HG03045 (cell line): Measurements from ENCODE around the gene MANF.
A peak's percentile ranks its signal among the peaks of the same experiment; 100 is the strongest.
"Not testable (repeated sequence)": the region's sequence is repeated elsewhere in the genome, so short reads cannot be mapped to it uniquely, and the experiment has no call there.

Experiments
- ATAC-seq: cut with Tn5 transposase; IDR thresholded peaks from one replicate; pipeline ENCODE4 v1.9.1; 2021; ENCODE audit warnings: mild to moderate bottlenecking, moderate library complexity; ENCODE audit not compliant: unreplicated experiment

Gene MANF

GRCh38 chr3:51384726-51385473 is at the start of gene MANF:
Gene MANF (plus strand): TSS chr3:51385291. CDS start chr3:51385343, 52 bp downstream.
- ATAC-seq: peak; percentile 95

DNA sequence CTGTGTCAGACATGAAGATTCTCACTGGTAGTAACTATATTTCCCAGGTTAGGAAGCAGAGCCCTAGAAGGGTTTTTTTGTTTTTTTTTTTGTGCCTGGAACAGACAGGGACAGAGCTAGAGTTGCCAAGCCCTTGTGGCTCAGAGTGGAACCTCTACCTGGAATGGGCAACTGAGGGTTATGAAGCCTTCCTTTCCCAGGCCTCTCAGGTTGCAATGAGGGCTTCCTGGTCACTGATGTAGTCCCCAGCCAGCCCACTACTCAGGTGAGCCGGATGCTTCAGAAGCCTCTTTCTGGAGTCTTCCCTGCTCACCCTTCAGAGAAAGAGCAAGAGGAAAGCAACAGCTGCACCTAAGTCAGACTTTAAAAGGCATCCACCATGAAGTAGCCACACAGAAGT is 48.8 kb upstream of the MANF start:
- no peak for ATAC-seq

DNA sequence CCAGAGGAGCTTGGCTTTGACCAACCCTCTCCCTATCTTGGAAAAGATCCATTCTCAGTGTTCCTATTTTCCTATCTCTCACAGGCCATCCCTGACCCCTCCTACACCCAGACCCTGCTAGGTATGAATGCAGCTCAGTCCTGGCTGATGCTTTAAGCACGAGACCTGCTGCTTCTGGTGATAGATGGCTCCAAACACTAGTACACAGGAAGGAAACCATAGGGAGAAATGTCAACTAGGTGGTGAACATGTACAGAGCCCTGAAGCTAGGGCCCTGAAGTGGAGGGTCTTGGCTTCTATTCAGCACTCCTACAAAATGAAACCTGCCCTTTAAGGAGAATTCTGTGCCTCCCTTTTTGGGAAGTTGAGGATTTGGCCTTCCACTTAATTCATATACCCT is 47.4 kb upstream of the MANF start:
- no peak for ATAC-seq

DNA sequence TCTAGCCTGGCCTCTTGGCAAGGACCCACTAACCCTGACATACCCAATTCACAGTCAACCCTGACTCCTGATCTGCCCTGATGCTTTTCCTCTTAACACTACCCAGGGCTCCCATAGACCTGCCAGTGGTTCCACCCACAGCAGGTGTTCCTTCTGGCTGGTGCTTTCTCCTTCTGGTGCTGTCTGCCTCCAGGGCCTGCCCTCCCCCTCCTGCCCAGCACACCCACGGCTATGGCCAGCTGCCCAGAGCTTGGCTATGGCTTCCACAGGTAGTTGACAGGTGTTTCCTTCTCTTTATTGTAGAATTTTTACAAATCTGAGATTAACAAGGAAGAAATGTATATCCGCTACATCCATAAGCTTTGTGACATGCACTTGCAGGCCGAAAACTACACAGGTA is 46.5 kb upstream of the MANF start:
- no peak for ATAC-seq

GRCh38 chr3:51340013-51340829 is 44.9 kb upstream of the MANF start:
- ATAC-seq: no peak

DNA sequence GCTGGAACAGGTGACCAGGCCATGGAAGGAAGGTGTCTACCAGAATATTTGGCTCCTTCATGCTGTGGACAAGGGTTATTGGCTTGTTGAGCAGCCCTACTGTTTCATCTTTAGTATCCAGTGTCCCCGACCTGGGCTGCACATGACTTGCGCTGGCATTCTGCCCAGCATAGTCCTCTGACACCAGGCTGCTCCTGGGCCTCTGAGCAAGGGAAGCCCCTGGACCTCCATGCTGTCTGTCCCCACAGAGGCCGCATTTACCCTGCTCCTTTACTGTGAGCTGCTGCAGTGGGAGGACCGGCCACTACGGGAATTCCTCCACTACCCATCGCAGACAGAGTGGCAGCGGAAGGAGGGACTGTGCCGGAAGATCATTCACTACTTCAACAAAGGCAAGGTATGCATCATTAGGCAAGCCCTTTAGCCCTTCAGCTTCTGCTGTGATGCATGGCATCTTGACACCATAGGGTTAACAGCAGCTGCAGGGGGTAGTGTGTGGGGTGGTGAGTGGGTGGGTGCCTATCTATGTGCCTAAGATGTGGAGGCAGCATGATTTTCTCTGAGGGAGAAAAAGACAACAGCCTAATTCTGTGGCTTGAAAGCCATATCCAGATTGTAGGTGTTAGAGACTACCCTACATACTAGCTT is 44.0 kb upstream of the MANF start:
- ATAC-seq: no peak

DNA sequence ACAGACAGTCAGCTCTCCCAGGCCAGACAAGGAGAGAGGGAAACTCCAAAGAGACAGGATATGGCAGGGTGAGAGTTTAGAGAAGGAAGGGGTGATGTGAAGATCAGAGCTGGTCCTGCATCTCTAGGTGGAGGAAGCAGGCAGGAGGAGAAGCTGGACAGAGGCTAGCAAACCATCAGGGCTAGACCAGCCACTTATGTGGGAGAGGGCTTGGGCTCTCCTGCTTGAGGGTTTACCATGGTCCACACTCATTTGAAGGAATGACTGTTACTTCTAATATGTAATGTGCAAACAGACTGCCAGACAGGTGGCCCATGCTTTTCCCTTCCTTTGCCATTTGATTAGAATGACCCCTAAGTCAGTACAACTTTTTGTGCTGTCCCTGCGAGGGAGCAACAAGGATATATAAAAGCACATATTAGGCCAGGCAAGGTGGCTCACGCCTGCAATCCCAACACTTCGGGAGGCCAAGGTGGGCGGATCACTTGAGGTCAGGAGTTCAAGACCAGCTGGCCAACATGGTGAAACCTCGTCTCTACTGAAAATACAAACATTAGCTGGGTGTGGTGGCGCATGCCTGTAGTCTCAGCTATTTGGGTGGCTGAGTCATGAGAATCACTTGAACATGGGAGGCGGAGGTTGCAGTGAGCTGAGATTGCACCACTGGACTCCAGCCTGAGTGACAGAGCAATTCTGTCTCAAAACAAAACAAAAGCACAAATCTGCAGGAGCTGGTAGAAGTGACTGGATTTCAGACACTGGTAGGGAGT is 41.0 kb upstream of the MANF start:
- ATAC-seq: no peak

GRCh38 chr3:51350751-51351150 is 34.3 kb upstream of the MANF start:
- no peak for ATAC-seq

DNA sequence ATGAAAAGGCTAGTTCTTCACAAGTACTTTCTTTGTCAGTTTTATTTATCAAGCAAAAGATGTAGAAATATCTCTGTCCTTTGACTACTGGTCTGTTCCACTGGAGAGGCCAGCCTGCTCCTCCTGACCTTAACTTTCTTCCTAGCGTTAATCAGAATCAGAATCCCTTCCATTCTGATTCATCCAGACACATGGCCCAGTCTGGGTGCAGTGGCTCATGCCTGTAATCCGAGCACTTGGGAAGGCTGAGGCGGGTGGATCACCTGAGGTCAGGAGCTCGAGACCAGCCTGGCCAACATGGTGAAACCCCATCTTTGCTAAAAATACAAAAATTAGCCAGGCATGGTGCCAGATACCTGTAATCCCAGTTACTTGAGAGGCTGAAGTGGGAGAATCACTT is 32.0 kb upstream of the MANF start:
- ATAC-seq: no peak

GRCh38 chr3:51353691-51354090 is 31.4 kb upstream of the MANF start:
- ATAC-seq: no peak

GRCh38 chr3:51354172-51354571 is 30.9 kb upstream of the MANF start:
- no peak for ATAC-seq

- ATAC-seq: no peak
These were observed 30.1 kb upstream of the MANF start for GRCh38 chr3:51354731-51355615.

GRCh38 chr3:51355891-51356578 is 29.1 kb upstream of the MANF start:
- ATAC-seq: no peak

GRCh38 chr3:51357856-51358255 is 27.2 kb upstream of the MANF start:
- ATAC-seq: no peak

GRCh38 chr3:51358981-51359380 is 26.1 kb upstream of the MANF start:
- no peak for ATAC-seq

DNA sequence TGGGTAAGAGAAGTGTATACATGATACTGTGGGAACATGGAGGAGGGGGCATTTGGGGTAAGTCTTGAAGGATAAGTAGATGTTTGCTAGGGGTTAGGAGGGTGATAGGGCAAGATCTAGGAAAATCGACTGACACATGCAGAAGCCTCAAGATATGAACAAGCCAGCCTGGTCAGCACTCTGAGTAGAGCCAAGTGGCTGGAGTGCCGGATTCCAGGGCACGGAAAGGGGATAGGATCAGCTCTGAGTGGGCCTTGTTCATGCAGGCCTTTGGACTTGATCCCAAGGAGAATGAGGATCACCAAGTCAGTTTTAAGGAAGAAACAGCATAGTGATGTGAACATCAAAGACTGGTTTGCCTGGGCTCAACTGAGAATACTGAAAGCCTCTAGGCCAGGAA is 24.3 kb upstream of the MANF start:
- ATAC-seq: no peak

DNA sequence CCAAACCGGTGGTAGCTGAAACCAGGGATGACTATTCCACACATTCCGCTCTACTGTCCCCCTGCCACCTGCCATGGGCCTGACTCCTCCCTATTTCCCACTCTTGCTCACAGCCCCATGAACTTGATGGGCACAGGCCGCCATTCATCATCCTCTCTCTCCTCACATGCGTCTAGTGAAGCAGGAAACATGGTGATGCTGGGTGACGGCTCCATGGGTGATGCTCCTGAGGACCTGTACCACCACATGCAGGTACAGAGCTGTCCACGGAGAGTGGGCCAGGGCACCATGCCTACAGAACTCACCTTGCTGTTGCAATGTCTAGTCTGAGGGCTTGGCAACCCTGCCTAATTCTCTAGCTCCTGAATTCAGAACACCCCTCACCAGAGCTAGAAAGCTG is 23.3 kb upstream of the MANF start:
- ATAC-seq: no peak

DNA sequence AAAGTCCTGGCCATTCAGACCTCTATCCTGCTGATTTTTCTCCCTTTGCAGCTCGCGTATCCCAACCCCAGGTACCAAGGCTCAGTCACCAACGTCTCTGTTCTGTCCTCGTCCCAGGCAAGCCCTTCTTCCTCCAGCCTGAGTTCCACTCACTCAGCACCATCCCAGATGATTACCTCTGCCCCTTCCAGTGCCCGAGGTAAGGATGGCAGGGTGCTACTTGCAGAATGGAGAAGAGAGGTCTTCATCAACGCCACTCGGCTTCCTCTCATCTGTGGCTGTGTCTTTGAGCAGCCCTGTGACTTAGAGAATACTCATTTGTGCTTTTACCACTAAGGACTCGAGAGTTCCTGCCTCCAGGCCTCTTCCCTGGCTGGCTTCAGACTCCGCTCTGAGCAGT is 22.6 kb upstream of the MANF start:
- ATAC-seq: no peak

GRCh38 chr3:51368276-51368675 is 16.8 kb upstream of the MANF start:
- not testable (repeated sequence) for ATAC-seq
